IMR-90 (cell line): ENCODE data around the gene GNB1L. TPM values are rescaled to one million over a fixed set of nuclear protein-coding genes. Genes with fewer than 3 reads are reported as not detected.

ENCODE experiments used
- ATAC-seq: fragments of 200-7000 bp; cut with Tn5 transposase; 2 replicates; pipeline ENCODE4 v1.9.1; 2020; ENCODE audit warnings: low read depth, mild to moderate bottlenecking, moderate library complexity
- BruUV-seq: library from RNA; stranded (reverse); fragments of 400-500 nt; replicated peaks from 2 replicates; lab custom pipeline; 2021; lab: Mats Ljungman, UMichigan
- CTCF ChIA-PET: fragments of 300-600 bp; formaldehyde crosslinking; extraction: SDS; loops from one replicate; lab custom pipeline; 2021; ENCODE audit warnings: antibody characterized with exemption; lab: Yijun Ruan, JAX
- POLR2A ChIA-PET: fragments of 300-600 bp; sonication (Branson Sonifier 250); formaldehyde crosslinking; loops from one replicate; lab custom pipeline; 2022; ENCODE audit warnings: antibody characterized with exemption; ENCODE audit not compliant: unreplicated experiment; lab: Charles Lee
- DNase-seq: peaks from one replicate; pipeline ENCODE4 v3.0.0; 2013
- H2AFZ ChIP-seq: replicated peaks from 2 replicates; pipeline ENCODE3; 2013; ENCODE audit warnings: low read length, mild to moderate bottlenecking; ENCODE audit not compliant: poor library complexity
- H2AK5ac ChIP-seq: 2 replicates; pipeline ENCODE4 v1.6.1; 2013; ENCODE audit warnings: low read depth, low read length, inconsistent platforms
- H2AK9ac ChIP-seq: replicated peaks from 2 replicates; pipeline ENCODE3; 2013; ENCODE audit warnings: mild to moderate bottlenecking, low read depth, low read length, moderate library complexity; ENCODE audit not compliant: poor library complexity
- H2BK120ac ChIP-seq: 2 replicates; pipeline ENCODE4 v1.6.1; 2013; ENCODE audit warnings: low read depth, low read length, inconsistent platforms
- H2BK15ac ChIP-seq: 3 replicates; pipeline ENCODE4 v1.6.1; 2013; ENCODE audit warnings: low read depth, low read length, inconsistent platforms
- H2BK20ac ChIP-seq: 2 replicates; pipeline ENCODE4 v1.6.1; 2013; ENCODE audit warnings: low read depth, mild to moderate bottlenecking, inconsistent platforms, low read length, moderate library complexity
- H2BK5ac ChIP-seq: 2 replicates; pipeline ENCODE4 v1.6.1; 2013; ENCODE audit warnings: mild to moderate bottlenecking, low read depth, low read length, inconsistent platforms; ENCODE audit not compliant: poor library complexity, severe bottlenecking
- H3K14ac ChIP-seq: replicated peaks from 2 replicates; pipeline ENCODE4 v1.6.1; 2013; ENCODE audit warnings: low read depth, low read length, inconsistent platforms
- H3K18ac ChIP-seq: 2 replicates; pipeline ENCODE4 v1.6.1; 2013; ENCODE audit warnings: low read depth, low read length, control low read depth
- H3K23ac ChIP-seq: 2 replicates; pipeline ENCODE4 v1.6.1; 2013; ENCODE audit warnings: low read depth, low read length, inconsistent platforms
- H3K27ac ChIP-seq: 2 replicates; pipeline ENCODE4 v1.5.1; 2013; ENCODE audit warnings: mild to moderate bottlenecking, control low read depth, low read length; ENCODE audit not compliant: insufficient read depth
- H3K27me3 ChIP-seq: 2 replicates; pipeline ENCODE4 v1.6.1; 2013; ENCODE audit warnings: low read length; ENCODE audit not compliant: control insufficient read depth, insufficient read depth
- H3K36me3 ChIP-seq: 2 replicates; pipeline ENCODE4 v1.6.1; 2013; ENCODE audit warnings: low read length, mixed read lengths; ENCODE audit not compliant: control insufficient read depth, insufficient read depth
- H3K4ac ChIP-seq: 2 replicates; pipeline ENCODE4 v1.6.1; 2013; ENCODE audit warnings: low read depth, low read length, inconsistent platforms
- H3K4me1 ChIP-seq: 2 replicates; pipeline ENCODE4 v1.6.1; 2013; ENCODE audit warnings: low read length, mixed read lengths; ENCODE audit not compliant: control insufficient read depth, insufficient read depth
- H3K4me2 ChIP-seq: 2 replicates; pipeline ENCODE4 v1.6.1; 2013; ENCODE audit warnings: low read depth, mild to moderate bottlenecking, control low read depth, low read length, moderate library complexity
- H3K4me3 ChIP-seq: 2 replicates; pipeline ENCODE4 v1.5.1; 2013; ENCODE audit warnings: low read depth, mild to moderate bottlenecking, control low read depth, low read length, moderate library complexity; ENCODE audit not compliant: insufficient read depth
- H3K56ac ChIP-seq: 2 replicates; pipeline ENCODE4 v1.6.1; 2013; ENCODE audit warnings: low read length, inconsistent platforms; ENCODE audit not compliant: insufficient read depth; ENCODE audit errors: extremely low read depth
- H3K79me1 ChIP-seq, 2 experiments: 2 replicates each; pipeline ENCODE4 v1.6.1; 2013; ENCODE audit warnings: low read length in 2 of 2, inconsistent platforms in 1 of 2, low read depth in 1 of 2
- H3K9ac ChIP-seq: 2 replicates; pipeline ENCODE4 v1.6.1; 2013; ENCODE audit warnings: low read depth, low read length, control low read depth
- H3K9me1 ChIP-seq: 2 replicates; pipeline ENCODE4 v1.6.1; 2013; ENCODE audit warnings: low read length, inconsistent platforms; ENCODE audit not compliant: insufficient read depth
- H3K9me3 ChIP-seq: 2 replicates; pipeline ENCODE4 v1.6.1; 2013; ENCODE audit warnings: low read length; ENCODE audit not compliant: control insufficient read depth, insufficient read depth
- H4K20me1 ChIP-seq: 2 replicates; pipeline ENCODE4 v1.6.1; 2013; ENCODE audit warnings: low read length, inconsistent platforms; ENCODE audit not compliant: insufficient read depth
- H4K5ac ChIP-seq: 2 replicates; pipeline ENCODE4 v1.6.1; 2013; ENCODE audit warnings: mild to moderate bottlenecking, low read depth, low read length, control low read depth
- H4K8ac ChIP-seq, 2 experiments: 2 replicates each; pipeline ENCODE4 v1.6.1; 2013; ENCODE audit warnings: low read depth in 2 of 2, low read length in 2 of 2, control low read depth in 1 of 2, inconsistent platforms in 1 of 2
- H4K91ac ChIP-seq: 2 replicates; pipeline ENCODE4 v1.6.1; 2013; ENCODE audit warnings: low read depth, low read length, inconsistent platforms; ENCODE audit not compliant: insufficient read depth
- BHLHE40 ChIP-seq: fragments of 150-350 bp; IDR thresholded peaks from 2 replicates; pipeline ENCODE4 v1.6.1; 2016; ENCODE audit warnings: mild to moderate bottlenecking, low read depth, low read length
- CEBPB ChIP-seq: IDR thresholded peaks from 2 replicates; pipeline ENCODE4 v1.6.1; 2012; ENCODE audit warnings: low read depth, low read length, improper control_type of control experiment
- CHD1 ChIP-seq: IDR thresholded peaks from 2 replicates; pipeline ENCODE4 v1.6.1; 2012; ENCODE audit warnings: low read depth, low read length, improper control_type of control experiment
- FOS ChIP-seq: fragments of 150-350 bp; IDR thresholded peaks from 2 replicates; pipeline ENCODE4 v1.6.1; 2016; ENCODE audit warnings: low read depth, low read length
- MAFK ChIP-seq: IDR thresholded peaks from 2 replicates; pipeline ENCODE4 v1.6.1; 2012; ENCODE audit warnings: low read depth, low read length, improper control_type of control experiment
- MAZ ChIP-seq: IDR thresholded peaks from 2 replicates; pipeline ENCODE4 v1.6.1; 2012; ENCODE audit warnings: low read depth, mild to moderate bottlenecking, low read length, improper control_type of control experiment, moderate library complexity, borderline replicate concordance
- MXI1 ChIP-seq: IDR thresholded peaks from 2 replicates; pipeline ENCODE4 v1.6.1; 2012; ENCODE audit warnings: low read depth, mild to moderate bottlenecking, low read length, moderate library complexity, borderline replicate concordance
- NFE2L2 ChIP-seq: fragments of 150-350 bp; IDR thresholded peaks from 2 replicates; pipeline ENCODE4 v1.6.1; 2016; ENCODE audit warnings: low read depth, mild to moderate bottlenecking, low read length
- POLR2A ChIP-seq: IDR thresholded peaks from 2 replicates; pipeline ENCODE4 v1.6.1; 2012; ENCODE audit warnings: mild to moderate bottlenecking, low read depth, low read length
- RAD21 ChIP-seq: IDR thresholded peaks from 2 replicates; pipeline ENCODE4 v1.6.1; 2012; ENCODE audit warnings: low read length, improper control_type of control experiment
- RCOR1 ChIP-seq: IDR thresholded peaks from 2 replicates; pipeline ENCODE4 v1.6.1; 2012; ENCODE audit warnings: mild to moderate bottlenecking, low read length, improper control_type of control experiment; ENCODE audit not compliant: insufficient replicate concordance
- RFX5 ChIP-seq: IDR thresholded peaks from 2 replicates; pipeline ENCODE4 v1.8.0; 2012; ENCODE audit warnings: low read depth, mild to moderate bottlenecking, low read length, moderate library complexity
- SMC3 ChIP-seq: fragments of 150-350 bp; IDR thresholded peaks from 2 replicates; pipeline ENCODE4 v1.6.1; 2016; ENCODE audit warnings: low read depth, mild to moderate bottlenecking, antibody characterized with exemption, low read length, moderate library complexity
- WGBS, 2 experiments: methylation state at CpG; one replicate each; pipeline versions ENCODE4 v1.1.5 to v1.1.7; 2013; ENCODE audit warnings: missing lambda C conversion rate in 2 of 2; ENCODE audit not compliant: insufficient read length in 1 of 2; ENCODE audit errors: extremely low coverage in 2 of 2; 5-methylcytosine and 5-hydroxymethylcytosine counted together
- dilution Hi-C: fragments of 300-500 bp; cut with HindIII; formaldehyde crosslinking; loops from one replicate; pipeline ENCODE4 v1.14.3; 2018; ENCODE audit warnings: low sequenced_read_pairs; ENCODE audit not compliant: unreplicated experiment
- in situ Hi-C: fragments of 300-500 bp; cut with MboI; formaldehyde crosslinking; loops from 3 replicates; pipeline ENCODE4 v1.14.3; 2019; ENCODE audit warnings: low sequenced_read_pairs, inconsistent platforms, mixed read lengths
- intact Hi-C: fragments of 100-400 bp; cut with micrococcal nuclease; formaldehyde crosslinking; loops from 2 replicates; pipeline ENCODE4 v1.10.0; 2022
- polyA plus RNA-seq, 3 experiments: library from polyadenylated mRNA; depleted of rRNA; stranded (reverse); fragments of >200 nt; gene quantifications; 2 replicates each; pipeline ENCODE4 v1.2.3, GENCODE V29; 2012; ENCODE audit warnings: low replicate concordance in 1 of 3
- total RNA-seq: library from RNA; depleted of rRNA; stranded (reverse); fragments of >200 nt; gene quantifications from 2 replicates; pipeline ENCODE4 v1.2.3, GENCODE V29; 2012
- TF ChIP-seq, protein P1 (sequence below): conservative IDR thresholded peaks from 2 replicates; pipeline ENCODE4 v1.5.1; 2012; ENCODE audit warnings: mild to moderate bottlenecking, low read depth, low read length, improper control_type of control experiment
- TF ChIP-seq, protein P2 (sequence below): fragments of 150-350 bp; IDR thresholded peaks from 2 replicates; pipeline ENCODE4 v1.6.1; 2017; ENCODE audit warnings: mild to moderate bottlenecking, antibody characterized with exemption, low read length, low read depth

The GNB1L gene
- total and polyA plus RNA-seq, 2 of the 4 experiments (the other 2 are of a cell fraction): 2.5 to 4.4 TPM

DNA sequence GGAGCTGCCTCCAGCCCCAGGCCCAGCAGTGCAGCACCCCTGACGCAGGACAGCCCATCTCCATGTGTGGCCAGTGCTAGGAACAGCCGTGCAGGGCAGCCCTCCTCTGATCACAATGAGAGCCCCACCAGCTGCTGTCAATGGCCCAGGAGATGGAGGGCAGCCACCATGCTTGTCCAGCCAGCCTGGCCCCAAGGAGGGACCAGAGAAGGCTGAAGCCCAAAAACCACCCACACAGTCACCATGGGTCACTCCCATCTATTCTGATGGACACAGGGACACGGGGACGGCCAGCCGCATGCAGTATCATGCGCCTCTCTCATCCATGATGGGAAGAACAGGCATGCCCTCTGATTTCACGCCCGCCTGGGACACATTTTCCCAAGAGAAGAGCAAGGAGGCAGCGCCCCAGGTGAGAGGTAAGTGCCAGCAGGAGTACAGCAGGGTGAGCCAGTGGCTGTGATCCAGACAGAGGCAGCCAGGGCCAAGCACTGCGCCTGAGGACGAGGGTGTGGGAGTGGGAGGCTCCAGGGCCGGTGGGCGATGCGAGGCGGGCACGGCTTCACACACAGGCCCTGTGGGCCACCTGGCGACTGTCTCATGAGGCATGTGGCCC is 33.6 kb upstream of the GNB1L start:
- H3K4me3 ChIP-seq: no peak overlapping the region
- H2BK120ac ChIP-seq: peak overlapping the region; percentile 97
- dilution Hi-C loops (no loop called here), intact Hi-C loops (no loop called here), in situ Hi-C loops (no loop called here)
- DNase-seq (no peak), ATAC-seq (no peak)
- H3K79me1 ChIP-seq: peaks cover 0 to 53% of the 10 kb centered on the region in 2 experiments; a peak in 3 of 4 replicates
- CTCF ChIA-PET: no interaction called here
- 0 out of 2 replicates have a peak, but pooled peaks cover 1% of the 10 kb centered on the region for H3K36me3 ChIP-seq
- BruUV-seq: no TSS peak
- H2AK9ac ChIP-seq: peak overlapping the region; percentile 67
- peaks cover 40% of the 10 kb centered on the region for H3K9me1 ChIP-seq
- no peak overlapping the region for H2AFZ ChIP-seq
- H3K23ac ChIP-seq: no peak overlapping the region
- peak overlapping the region; percentile 40 for H2BK20ac ChIP-seq
- H2BK15ac ChIP-seq: peak overlapping the region; percentile 96; the same call in 1 of the 3 replicates
- 0 out of 2 replicates have a peak overlapping the region, but pooled peaks have one; percentile 72 for H3K14ac ChIP-seq
- H3K9ac ChIP-seq: no peak overlapping the region
- peak overlapping the region; percentile 60 to 92; a peak in 2 of 4 replicates for H4K8ac ChIP-seq
- WGBS, 2 experiments: 98% methylated on average over 15 of the region's 17 CpGs; no CpG with 5 or more reads in 1 of the 2 experiments
- H2BK5ac ChIP-seq: peak overlapping the region; percentile 25
- H3K9me3 ChIP-seq: no peaks in the 10 kb centered on the region
- peak overlapping the region; percentile 99 for H4K91ac ChIP-seq
- POLR2A ChIA-PET: interaction anchor here (0.6 to 0.7 kb wide), 2 partner anchors 957 to 983 kb away, joined by 3 read pairs; no protein-coding TSS in a partner anchor
- peaks cover 42% of the 10 kb centered on the region for H3K4me1 ChIP-seq
- H3K4ac ChIP-seq: peak overlapping the region; percentile 83
- no peak overlapping the region for H3K18ac ChIP-seq
- no peak overlapping the region for H4K5ac ChIP-seq
- no peaks in the 10 kb centered on the region; the same call in 1 of the 2 replicates for H4K20me1 ChIP-seq
- no peak overlapping the region for H3K56ac ChIP-seq
- no peak overlapping the region; the same call in 1 of the 2 replicates for H3K27ac ChIP-seq
- H2AK5ac ChIP-seq: peak overlapping the region; percentile 100
- no peak overlapping the region for H3K4me2 ChIP-seq
- no peaks in the 10 kb centered on the region for H3K27me3 ChIP-seq
- TF ChIP-seq BHLHE40: no peak
- no peak for TF ChIP-seq MXI1
- TF ChIP-seq FOS: no peak
- TF ChIP-seq RAD21: no peak
- no peak for TF ChIP-seq MAZ
- TF ChIP-seq, protein P1, sequence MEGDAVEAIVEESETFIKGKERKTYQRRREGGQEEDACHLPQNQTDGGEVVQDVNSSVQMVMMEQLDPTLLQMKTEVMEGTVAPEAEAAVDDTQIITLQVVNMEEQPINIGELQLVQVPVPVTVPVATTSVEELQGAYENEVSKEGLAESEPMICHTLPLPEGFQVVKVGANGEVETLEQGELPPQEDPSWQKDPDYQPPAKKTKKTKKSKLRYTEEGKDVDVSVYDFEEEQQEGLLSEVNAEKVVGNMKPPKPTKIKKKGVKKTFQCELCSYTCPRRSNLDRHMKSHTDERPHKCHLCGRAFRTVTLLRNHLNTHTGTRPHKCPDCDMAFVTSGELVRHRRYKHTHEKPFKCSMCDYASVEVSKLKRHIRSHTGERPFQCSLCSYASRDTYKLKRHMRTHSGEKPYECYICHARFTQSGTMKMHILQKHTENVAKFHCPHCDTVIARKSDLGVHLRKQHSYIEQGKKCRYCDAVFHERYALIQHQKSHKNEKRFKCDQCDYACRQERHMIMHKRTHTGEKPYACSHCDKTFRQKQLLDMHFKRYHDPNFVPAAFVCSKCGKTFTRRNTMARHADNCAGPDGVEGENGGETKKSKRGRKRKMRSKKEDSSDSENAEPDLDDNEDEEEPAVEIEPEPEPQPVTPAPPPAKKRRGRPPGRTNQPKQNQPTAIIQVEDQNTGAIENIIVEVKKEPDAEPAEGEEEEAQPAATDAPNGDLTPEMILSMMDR: no peak
- no peak for TF ChIP-seq MAFK
- TF ChIP-seq CHD1: no peak
- no peak for TF ChIP-seq RCOR1
- TF ChIP-seq, protein P2, sequence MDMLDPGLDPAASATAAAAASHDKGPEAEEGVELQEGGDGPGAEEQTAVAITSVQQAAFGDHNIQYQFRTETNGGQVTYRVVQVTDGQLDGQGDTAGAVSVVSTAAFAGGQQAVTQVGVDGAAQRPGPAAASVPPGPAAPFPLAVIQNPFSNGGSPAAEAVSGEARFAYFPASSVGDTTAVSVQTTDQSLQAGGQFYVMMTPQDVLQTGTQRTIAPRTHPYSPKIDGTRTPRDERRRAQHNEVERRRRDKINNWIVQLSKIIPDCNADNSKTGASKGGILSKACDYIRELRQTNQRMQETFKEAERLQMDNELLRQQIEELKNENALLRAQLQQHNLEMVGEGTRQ: no peak
- no peak for TF ChIP-seq POLR2A
- no peak for TF ChIP-seq SMC3
- TF ChIP-seq RFX5: no peak
- TF ChIP-seq CEBPB: no peak
- TF ChIP-seq NFE2L2: no peak
